ENCODE results near the gene SH3RF2.

DNA sequence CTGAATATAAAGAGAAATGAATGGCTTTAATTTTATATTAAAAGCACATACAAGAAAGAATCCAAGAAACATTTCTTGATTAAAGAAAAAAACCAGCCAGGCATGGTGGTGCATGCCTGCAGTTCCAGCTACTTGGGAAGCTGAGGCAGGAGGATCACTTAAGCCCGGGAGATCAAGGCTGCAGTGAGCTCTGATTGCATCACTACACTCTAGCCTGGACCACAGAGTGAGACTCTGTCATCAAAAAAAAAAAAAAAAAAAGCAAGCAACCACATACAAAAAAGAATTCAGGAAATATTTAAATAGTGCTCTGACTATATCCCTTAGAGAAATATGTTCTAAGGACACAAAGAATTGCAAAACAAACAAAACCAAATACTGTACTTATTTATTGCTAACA, 171.5 kb downstream of the SH3RF2 start:
- TF ChIP-seq, protein P1, sequence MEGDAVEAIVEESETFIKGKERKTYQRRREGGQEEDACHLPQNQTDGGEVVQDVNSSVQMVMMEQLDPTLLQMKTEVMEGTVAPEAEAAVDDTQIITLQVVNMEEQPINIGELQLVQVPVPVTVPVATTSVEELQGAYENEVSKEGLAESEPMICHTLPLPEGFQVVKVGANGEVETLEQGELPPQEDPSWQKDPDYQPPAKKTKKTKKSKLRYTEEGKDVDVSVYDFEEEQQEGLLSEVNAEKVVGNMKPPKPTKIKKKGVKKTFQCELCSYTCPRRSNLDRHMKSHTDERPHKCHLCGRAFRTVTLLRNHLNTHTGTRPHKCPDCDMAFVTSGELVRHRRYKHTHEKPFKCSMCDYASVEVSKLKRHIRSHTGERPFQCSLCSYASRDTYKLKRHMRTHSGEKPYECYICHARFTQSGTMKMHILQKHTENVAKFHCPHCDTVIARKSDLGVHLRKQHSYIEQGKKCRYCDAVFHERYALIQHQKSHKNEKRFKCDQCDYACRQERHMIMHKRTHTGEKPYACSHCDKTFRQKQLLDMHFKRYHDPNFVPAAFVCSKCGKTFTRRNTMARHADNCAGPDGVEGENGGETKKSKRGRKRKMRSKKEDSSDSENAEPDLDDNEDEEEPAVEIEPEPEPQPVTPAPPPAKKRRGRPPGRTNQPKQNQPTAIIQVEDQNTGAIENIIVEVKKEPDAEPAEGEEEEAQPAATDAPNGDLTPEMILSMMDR (IDR thresholded peaks at IDR 0.05; ENCODE audit: low read depth, low read length) = no peak
- no peak for TF ChIP-seq EZH2phosphoT487 (IDR thresholded peaks at IDR 0.05; ENCODE audit: low read depth)
